Ovary (tissue), 9 donors: ENCODE data around the gene TUBA1C. TPM values are rescaled to one million over a fixed set of nuclear protein-coding genes. Genes with fewer than 3 reads are reported as not detected.

Experiments used
- DNase-seq, 5 donors: peaks; one replicate each; pipeline ENCODE4 v3.0.0-alpha.2; 2019 to 2020
- H3K27ac ChIP-seq, 2 donors: fragments of 200-600 bp; one replicate each; pipeline versions ENCODE4 v1.5.1 to v1.8.0; 2019 to 2022
- H3K27me3 ChIP-seq: fragments of 200-600 bp; one replicate; pipeline ENCODE4 v1.8.0; 2022
- H3K36me3 ChIP-seq: fragments of 200-600 bp; sonication (generic); one replicate; pipeline ENCODE4 v1.5.1; 2019
- H3K4me1 ChIP-seq: one replicate; pipeline ENCODE4 v1.8.1; 2013; ENCODE audit warnings: mild to moderate bottlenecking, moderate library complexity; ENCODE audit not compliant: insufficient read depth
- H3K4me3 ChIP-seq: fragments of 200-600 bp; sonication (generic); one replicate; pipeline ENCODE4 v1.5.1; 2017
- H3K9me3 ChIP-seq, 2 donors: fragments of 200-600 bp in 1 of 2; sonication (generic) in 1 of 2; one replicate each; pipeline versions ENCODE4 v1.5.1 to v1.8.1; 2013 to 2019; ENCODE audit warnings: mild to moderate bottlenecking in 1 of 2, moderate library complexity in 1 of 2
- EP300 ChIP-seq: sonication (generic); formaldehyde crosslinking; IDR thresholded peaks from one replicate; pipeline ENCODE4 v1.6.1; 2017; ENCODE audit warnings: antibody characterized with exemption
- POLR2A ChIP-seq: fragments of 450-650 bp; IDR thresholded peaks from one replicate; pipeline ENCODE4 v1.6.1; 2017; ENCODE audit warnings: antibody characterized with exemption, mild to moderate bottlenecking, moderate library complexity
- WGBS, 3 donors: extraction: QIAGEN DNeasy Blood & Tissue Kit in 1 of 3; methylation state at CpG; one replicate each; pipeline versions ENCODE4 v1.1.5 to v1.1.7; 2013 to 2017; 5-methylcytosine and 5-hydroxymethylcytosine counted together
- intact Hi-C, 4 donors: fragments of 100-400 bp; cut with DNase I; formaldehyde crosslinking; loops; one replicate each; pipeline versions ENCODE4 v1.11.0 to v1.15.1; 2022 to 2023
- polyA plus RNA-seq, 2 donors: library from polyadenylated mRNA; stranded (reverse); fragments of 200-250 nt in 1 of 2; fragments of 350-450 nt in 1 of 2; fragmentation: Illumina TruSeq in 1 of 2; extraction: RNeasy Lipid Tissue Mini Kit (QIAGEN cat#74804) in 1 of 2; gene quantifications; one replicate each; pipeline ENCODE4 v1.2.3, GENCODE V29; 2013 to 2014
- total RNA-seq, 7 donors: library from RNA; depleted of rRNA in 2 of 7; stranded (reverse); fragments of >200 nt in 2 of 7; fragmentation: NEBNext Ultra II Directional in 3 of 7; extraction: Animal tissue kit (Norgen Biotek cat#: 25700) in 3 of 7; gene quantifications; one replicate each; pipeline versions ENCODE4 v1.1.0 to v1.2.4, GENCODE V29; 2016 to 2023
- TF ChIP-seq, protein P1 (sequence below), 3 donors: fragments of 450-650 bp in 2 of 3; fragments of 200-600 bp in 1 of 3; IDR thresholded peaks; one replicate each; pipeline versions ENCODE4 v1.5.1 to v1.8.0; 2016 to 2022; ENCODE audit warnings: antibody characterized with exemption in 3 of 3, mild to moderate bottlenecking in 1 of 3
- donor health status: DM: no; HTN: no; CAD: no; lungs with moderate emphysema.
- donor health status: DM: no; HTN: no; CAD: no.
- donor health status: Bipolar disorder and iron deficiency.
- donor health status: DM: yes; HTN: yes; CAD: no.
- donor health status: DM: no; HTN: no; CAD: no.
- donor health status: DM: yes; HTN: yes; CAD: no.

Gene TUBA1C
- total and polyA plus RNA-seq, 9 donors = 51.9 to 179 (median 101) TPM

DNA sequence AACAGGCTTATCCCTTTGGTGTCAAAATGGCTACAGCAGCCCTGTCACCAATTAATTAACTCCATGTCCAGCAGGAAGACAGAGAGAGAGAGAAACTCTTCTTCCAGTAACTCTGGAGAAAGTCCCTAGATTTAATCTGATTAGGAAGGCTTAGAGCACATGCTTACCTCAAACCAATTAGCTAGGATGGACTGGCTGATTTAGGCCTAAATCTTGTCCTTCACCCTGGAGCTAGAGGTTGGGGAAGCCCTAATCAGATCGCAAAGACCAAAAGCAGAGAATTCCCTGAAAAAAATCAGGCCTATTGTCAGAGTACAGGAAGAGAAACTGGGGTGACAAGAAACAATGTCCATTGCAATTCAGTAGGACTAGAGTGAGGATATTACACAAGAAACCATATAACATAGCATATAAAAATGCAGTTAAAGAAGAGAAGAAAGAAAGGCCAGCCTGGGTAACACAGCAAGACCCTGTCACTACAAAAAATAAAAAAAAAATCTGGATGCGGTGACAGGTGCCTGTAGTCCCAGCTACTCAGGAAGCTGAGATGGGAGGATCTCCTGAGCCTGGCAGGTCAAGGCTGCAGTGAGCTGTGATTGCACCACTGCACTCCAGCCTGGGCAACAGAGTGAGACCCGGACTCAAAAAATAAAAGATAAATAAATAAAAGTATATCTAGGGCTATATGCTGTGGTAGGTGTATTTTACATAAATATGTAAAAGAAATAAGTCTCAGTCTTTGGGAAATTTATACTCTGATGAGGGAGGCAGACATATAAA, 41.1 kb upstream of the TUBA1C start:
- no peaks in the 10 kb centered on the region for H3K36me3 ChIP-seq
- intact Hi-C loops = no loop called here
- WGBS, 3 donors = 81 to 94% (median 87%) methylated on average over 3 of the region's 3 CpGs
- no peak overlapping the region for H3K4me3 ChIP-seq
- H3K27ac ChIP-seq = no peak overlapping the region
- no peaks in the 10 kb centered on the region for H3K9me3 ChIP-seq
- H3K27me3 ChIP-seq = no peaks in the 10 kb centered on the region
- no peak for TF ChIP-seq POLR2A
- no peak for TF ChIP-seq EP300
- TF ChIP-seq, protein P1, sequence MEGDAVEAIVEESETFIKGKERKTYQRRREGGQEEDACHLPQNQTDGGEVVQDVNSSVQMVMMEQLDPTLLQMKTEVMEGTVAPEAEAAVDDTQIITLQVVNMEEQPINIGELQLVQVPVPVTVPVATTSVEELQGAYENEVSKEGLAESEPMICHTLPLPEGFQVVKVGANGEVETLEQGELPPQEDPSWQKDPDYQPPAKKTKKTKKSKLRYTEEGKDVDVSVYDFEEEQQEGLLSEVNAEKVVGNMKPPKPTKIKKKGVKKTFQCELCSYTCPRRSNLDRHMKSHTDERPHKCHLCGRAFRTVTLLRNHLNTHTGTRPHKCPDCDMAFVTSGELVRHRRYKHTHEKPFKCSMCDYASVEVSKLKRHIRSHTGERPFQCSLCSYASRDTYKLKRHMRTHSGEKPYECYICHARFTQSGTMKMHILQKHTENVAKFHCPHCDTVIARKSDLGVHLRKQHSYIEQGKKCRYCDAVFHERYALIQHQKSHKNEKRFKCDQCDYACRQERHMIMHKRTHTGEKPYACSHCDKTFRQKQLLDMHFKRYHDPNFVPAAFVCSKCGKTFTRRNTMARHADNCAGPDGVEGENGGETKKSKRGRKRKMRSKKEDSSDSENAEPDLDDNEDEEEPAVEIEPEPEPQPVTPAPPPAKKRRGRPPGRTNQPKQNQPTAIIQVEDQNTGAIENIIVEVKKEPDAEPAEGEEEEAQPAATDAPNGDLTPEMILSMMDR (IDR thresholded peaks at IDR 0.05) = no peak
- no peaks in the 10 kb centered on the region for H3K4me1 ChIP-seq
- DNase-seq = no peak

DNA sequence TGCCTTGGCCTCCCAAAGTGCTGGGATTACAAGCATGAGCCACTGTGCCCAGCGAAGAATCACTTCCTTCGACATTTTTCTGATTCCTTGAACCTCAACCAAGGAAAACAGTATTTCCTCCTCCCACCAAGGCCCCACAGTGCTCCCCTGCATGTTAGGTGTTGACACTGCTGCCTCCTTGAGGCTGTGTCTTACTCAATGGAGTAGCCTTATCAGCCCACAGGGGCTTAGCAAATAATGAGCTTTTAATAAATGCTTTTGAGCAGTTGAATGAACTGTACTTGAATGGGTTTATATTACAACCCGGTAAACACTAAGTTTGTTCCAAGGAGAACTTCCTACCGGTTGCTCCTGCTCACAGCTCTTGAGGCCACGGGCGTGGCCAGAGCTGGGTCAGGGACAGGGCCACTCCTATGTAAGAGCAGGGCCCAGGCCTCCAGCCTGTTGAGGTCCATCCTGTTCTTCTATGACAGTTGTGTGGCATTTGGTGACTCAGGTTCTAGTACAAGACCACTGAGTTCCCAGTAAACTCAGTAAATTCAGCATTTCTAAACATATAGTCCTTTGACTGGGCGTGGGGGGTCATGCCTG, 39.2 kb upstream of the TUBA1C start:
- WGBS, 3 donors = 64 to 72% (median 69%) methylated on average over 7 of the region's 7 CpGs
- DNase-seq = no peak
- Histone ChIP-seq H3K9me3 (no peaks in the 10 kb centered on the region), H3K4me1 (no peaks in the 10 kb centered on the region), H3K4me3 (no peak overlapping the region), H3K27me3 (no peaks in the 10 kb centered on the region), H3K36me3 (no peaks in the 10 kb centered on the region), H3K27ac (no peak overlapping the region)
- intact Hi-C loops = no loop called here
- TF ChIP-seq, protein P1 (IDR thresholded peaks at IDR 0.05) = no peak
- TF ChIP-seq POLR2A = no peak

DNA sequence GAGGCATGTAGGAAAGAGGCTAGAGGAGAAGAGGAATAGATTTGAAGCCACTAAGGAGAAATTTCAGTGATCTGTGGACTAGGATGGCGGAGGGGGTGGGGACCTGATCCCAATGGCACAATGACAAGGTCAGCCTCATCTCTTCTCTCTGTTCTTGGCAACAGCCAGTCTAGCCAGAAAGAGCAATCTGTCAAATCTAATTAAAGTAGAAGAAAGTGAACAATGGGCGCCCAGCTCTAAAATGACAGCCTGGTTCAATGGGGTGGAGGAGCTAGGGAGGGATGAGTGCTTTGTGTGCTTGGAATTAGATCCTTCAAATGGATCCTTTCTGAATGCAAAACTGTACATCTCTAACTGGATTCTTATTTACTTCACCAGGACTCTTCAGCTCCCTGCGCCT, 37.2 kb upstream of the TUBA1C start:
- no peak for DNase-seq
- 93 to 96% (median 95%) methylated on average over 3 of the region's 3 CpGs for WGBS, 3 donors
- H3K27ac ChIP-seq = no peak overlapping the region

DNA sequence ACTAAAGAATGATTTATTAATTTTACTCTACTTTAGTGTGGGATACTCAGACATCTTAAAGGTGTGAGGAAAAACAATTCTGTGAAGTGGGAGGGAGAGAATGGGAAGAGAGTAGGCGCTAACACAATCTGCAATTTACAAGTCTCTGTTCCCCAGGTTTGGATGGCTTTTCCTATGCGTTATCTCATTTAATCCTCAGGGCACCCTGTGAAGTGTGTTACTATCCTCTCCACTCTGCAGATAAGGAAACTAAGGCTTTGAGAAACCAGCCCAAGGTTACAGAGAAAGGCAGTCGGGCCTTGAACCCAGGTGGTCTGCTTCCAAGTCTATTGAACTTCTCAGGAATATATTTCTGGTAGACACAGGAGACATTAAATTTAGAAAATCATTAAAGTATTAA, 36.2 kb upstream of the TUBA1C start:
- H3K4me1 ChIP-seq = no peaks in the 10 kb centered on the region
- no peaks in the 10 kb centered on the region for H3K27me3 ChIP-seq
- no peaks in the 10 kb centered on the region for H3K36me3 ChIP-seq
- intact Hi-C loops = no loop called here
- no peaks in the 10 kb centered on the region for H3K9me3 ChIP-seq
- no peak for DNase-seq
- no peak overlapping the region for H3K4me3 ChIP-seq
- H3K27ac ChIP-seq = no peak overlapping the region
- TF ChIP-seq, protein P1 (IDR thresholded peaks at IDR 0.05) = no peak
- TF ChIP-seq EP300 (no peak), POLR2A (no peak)
- 83 to 85% (median 84%) methylated on average over 3 of the region's 3 CpGs for WGBS, 3 donors

More for the DNA sequence above, 37.2 kb upstream of the TUBA1C start:
- no peaks in the 10 kb centered on the region for H3K9me3 ChIP-seq
- TF ChIP-seq POLR2A (no peak), EP300 (no peak)
- TF ChIP-seq, protein P1 (IDR thresholded peaks at IDR 0.05) = no peak
- intact Hi-C loops = no loop called here
- H3K4me1 ChIP-seq = no peaks in the 10 kb centered on the region
- H3K36me3 ChIP-seq = no peaks in the 10 kb centered on the region
- H3K27me3 ChIP-seq = no peaks in the 10 kb centered on the region
- H3K4me3 ChIP-seq = no peak overlapping the region
